Body of pancreas (tissue), 4 donors: ENCODE measurements around the gene ZBTB48.

Experiments used
- POLR2A ChIP-seq, 3 donors: fragments of 450-650 bp; IDR thresholded peaks; one replicate each; pipeline ENCODE4 v1.6.1; 2016; ENCODE audit warnings: antibody characterized with exemption in 3 of 3, mild to moderate bottlenecking in 2 of 3
- TF ChIP-seq, protein P1 (sequence below), 7 experiments: fragments of 450-650 bp in 4 of 7; fragments of 200-600 bp in 3 of 7; sonication (generic) in 3 of 7; IDR thresholded peaks; one replicate each; pipeline ENCODE4 v1.5.1; 2016 to 2019; ENCODE audit warnings: antibody characterized with exemption in 7 of 7

DNA sequence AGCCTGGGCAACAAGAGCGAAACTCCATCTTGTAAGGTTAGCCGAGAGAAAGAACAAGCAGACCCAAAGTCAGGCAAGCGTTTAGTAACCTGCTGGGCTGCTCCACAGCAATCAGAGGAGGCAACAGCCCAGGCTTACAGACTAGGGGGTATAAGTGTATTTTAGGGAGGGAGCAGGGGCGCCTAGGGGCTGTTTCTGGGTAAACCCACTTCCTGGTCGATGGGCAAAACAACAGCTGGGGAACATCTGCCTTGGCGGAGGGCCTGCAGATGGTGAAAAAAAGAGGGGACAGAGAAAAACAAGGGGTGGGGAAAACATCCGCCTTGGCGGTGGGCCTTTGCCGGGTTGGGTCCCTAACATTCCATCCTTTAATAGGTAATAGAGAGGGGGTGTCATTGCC lies 19.5 kb upstream of the ZBTB48 start:
- TF ChIP-seq, protein P1, sequence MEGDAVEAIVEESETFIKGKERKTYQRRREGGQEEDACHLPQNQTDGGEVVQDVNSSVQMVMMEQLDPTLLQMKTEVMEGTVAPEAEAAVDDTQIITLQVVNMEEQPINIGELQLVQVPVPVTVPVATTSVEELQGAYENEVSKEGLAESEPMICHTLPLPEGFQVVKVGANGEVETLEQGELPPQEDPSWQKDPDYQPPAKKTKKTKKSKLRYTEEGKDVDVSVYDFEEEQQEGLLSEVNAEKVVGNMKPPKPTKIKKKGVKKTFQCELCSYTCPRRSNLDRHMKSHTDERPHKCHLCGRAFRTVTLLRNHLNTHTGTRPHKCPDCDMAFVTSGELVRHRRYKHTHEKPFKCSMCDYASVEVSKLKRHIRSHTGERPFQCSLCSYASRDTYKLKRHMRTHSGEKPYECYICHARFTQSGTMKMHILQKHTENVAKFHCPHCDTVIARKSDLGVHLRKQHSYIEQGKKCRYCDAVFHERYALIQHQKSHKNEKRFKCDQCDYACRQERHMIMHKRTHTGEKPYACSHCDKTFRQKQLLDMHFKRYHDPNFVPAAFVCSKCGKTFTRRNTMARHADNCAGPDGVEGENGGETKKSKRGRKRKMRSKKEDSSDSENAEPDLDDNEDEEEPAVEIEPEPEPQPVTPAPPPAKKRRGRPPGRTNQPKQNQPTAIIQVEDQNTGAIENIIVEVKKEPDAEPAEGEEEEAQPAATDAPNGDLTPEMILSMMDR (IDR thresholded peaks at IDR 0.05) = no peak
- TF ChIP-seq POLR2A (IDR thresholded peaks at IDR 0.05) = no peak
